Myocyte (in vitro differentiated cells): ENCODE measurements around the gene LRCH4. TPM values are rescaled to one million over a fixed set of nuclear protein-coding genes. Genes with fewer than 3 reads are reported as not detected.
A peak's percentile ranks its signal among the peaks of the same experiment; 100 is the strongest.
"Not testable (repeated sequence)": the region's sequence is repeated elsewhere in the genome, so short reads cannot be mapped to it uniquely, and the experiment has no call there.

Experiments
- DNase-seq: peaks from one replicate; pipeline ENCODE4 v3.0.0-alpha.2; 2012; ENCODE audit warnings: low read depth
- total RNA-seq: library from RNA; depleted of rRNA; stranded (reverse); fragments of >200 nt; gene quantifications from 2 replicates; pipeline ENCODE4 v1.2.3, GENCODE V29; 2014

Gene LRCH4
- total RNA-seq, 1 donor from 2014 or later: 63.1 TPM

DNA sequence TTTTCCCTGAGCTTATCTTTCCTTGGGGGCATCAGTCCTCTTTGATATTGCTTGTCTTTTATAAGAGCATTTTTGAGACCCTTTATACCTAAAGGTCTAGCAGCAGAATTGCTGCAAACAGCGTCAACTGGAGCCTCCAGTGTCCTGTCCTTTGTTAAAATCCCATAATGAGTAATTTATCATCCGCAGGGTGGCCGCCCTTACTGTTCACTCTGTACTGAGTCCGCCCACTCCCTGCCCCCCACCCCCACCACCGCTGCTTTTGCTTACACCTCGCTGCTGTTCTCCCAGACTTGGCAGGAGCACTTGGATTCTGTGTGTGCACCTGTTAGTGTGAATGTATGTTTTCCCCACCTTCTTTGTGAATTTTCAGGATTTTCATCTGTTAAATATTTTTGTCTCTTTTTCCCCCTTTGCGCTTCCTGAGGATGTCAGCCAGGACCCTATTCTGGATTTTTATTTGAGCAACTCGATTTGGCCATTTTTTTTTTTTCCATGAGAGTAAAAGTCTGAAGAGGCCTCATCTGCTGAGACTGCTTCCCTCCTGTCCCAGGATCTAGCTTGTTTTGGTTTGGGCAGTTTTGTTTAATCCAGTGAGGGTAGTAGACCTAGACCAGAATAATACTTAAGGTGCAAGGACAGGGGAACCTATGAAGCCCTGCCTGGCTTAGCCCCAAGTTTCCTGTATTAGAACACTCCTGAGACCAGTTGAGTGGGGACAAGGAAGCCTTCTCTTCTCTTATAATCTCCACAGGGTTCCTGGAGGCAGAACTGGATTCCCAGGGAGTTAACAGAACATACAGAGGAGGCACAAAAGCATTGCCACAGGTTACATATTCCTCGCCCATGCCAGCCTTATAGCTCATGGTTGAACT lies 38.8 kb downstream of the LRCH4 start:
- DNase-seq: no peak

DNA sequence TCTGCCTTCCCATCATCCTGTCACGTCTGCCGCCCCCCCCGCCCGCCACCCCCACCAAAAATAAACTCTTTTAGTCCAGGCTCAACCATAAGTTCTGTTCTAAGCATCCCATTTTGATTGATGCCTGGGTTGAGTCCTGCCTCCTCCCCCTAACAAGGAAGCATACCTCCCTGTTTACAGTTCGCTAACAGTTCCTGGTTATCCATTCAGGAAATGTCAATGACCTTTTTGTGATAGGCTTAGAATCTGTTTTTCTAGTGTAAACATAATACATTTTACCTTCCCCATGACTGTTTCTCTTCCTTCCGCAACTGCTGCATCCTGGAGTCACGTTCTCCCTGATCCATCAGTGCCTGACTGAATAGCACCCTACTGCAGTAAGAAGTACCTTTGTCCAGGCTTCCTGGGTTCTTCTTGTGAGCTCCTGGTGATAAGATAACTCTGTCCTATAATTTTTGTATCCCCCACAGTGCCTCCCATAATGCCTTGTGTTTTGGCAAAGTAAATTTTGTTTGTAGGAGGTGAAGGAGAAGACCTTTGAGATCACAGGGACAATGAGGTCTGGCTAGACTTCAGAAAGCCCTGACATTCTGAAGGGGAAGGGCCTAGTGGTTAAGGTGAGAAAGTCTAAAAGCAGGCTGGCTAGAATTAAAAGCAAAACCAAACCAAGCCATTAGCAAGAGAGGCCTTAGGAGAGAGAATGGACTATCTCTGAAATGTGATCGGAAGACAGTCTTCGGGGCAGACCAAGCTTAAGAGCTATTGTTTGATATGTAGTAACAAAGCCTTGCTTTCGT lies 39.6 kb downstream of the LRCH4 start:
- DNase-seq: no peak

DNA sequence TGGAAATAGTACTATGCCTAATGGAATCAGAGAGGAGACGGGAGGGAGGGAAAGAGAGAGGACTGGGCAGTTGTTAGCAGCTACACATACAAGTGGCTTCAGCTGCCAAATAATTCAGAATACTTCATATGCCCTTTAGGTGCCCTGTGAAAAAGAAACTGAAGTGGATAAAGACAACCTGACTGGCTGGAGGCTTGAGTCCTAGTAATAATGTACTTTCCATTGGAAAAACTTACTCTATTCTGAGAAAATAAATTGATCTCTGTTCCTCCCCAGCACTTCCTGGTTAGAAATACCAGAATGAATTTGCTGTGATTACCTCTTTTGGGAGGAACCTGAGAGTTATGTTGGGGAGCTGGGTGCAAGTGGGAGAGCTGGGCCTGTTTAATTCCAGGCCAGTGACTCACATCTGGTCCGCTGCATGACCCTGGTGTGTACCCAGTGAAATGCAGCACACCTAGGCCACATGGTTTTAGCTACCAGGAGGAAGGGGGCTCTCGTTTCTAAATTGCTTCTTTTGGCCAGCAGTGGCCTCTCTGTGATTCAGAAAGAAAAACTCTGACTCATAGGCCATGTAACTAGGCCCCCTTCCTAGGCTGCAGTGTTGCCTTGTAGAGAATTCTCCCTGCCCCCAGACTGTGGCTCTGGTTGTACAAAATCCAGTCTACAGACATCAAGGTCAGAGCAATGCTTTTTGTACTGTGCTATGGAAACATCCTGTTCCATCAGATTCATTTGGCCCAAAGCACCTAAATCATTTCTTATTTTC lies 40.4 kb downstream of the LRCH4 start:
- peak; percentile 71 for DNase-seq

DNA sequence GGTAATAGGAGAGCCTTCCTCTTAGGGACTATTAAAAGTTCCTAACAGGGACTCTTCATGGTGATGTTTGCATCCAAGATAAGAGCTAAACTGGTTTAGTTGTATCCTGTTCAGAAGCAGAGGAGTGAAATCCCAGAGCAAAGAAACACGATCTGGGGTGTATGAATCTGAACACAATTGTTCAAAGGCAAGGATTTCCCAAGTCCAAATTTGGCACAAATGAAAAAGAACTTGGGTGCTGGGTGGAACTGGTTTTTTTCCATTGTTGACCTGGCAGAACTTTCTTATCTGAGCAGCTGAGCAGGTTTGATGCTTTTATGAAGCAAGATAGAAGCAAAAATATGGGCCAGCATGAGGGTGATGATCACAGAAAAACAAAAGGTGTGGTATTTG lies 41.0 kb downstream of the LRCH4 start:
- peak; percentile 38 for DNase-seq

DNA sequence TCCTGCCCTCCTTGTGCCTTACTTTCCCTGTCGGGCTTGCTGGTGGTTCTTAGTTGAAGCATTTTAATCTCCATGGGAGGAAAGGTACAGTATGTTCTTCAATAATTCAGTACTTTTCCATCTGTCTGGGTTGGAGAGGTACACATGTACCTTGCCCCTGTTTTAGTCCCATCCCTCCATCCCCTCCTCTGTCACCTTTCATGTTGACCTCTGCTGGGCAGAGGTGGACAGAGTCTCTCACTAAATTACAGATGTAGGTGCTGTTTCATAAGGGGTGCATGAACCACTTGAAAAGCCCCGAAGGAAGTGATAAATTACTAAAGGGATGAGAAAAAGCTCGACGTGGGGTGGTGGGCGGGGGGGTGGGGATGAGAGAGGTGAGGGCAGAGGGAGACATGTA lies 41.5 kb downstream of the LRCH4 start:
- no peak for DNase-seq

DNA sequence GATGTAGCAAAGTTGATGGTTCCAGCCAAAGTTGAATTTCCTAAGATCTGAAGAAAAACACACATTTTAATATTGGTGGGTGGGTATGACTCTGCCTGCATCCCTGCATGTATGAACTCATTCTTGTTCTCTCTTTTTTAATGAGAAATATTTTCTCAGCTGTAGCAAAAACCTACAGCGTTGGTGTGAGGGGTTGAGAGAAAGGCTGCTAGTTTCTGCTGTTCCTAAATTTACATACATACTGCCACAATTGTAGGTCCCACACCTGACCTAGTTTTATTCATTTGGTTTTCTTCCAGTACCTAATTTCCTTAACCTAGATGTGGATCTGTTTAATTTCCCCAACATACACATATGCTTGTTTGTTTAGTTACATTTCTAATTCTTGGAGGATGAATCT lies 42.3 kb downstream of the LRCH4 start:
- DNase-seq: no peak

DNA sequence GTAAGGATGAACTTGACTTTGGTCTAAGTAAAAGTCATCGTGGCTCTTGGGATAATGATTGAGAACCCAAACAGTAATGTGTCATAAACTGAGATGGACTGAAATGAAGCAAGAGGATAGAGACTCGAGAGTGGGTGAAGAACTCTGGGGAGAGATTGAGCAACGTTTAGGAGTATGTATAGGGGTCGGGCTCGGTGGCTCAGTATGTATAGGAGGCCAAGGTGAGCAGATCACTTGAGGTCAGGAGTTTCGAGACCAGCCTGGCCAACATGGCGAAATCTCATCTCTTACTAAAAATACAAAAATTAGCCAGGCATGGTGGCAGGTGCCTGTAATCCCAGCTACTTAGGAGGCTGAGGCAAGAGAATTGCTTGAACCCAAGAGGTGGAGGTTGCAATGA lies 44.6 kb downstream of the LRCH4 start:
- DNase-seq: not testable (repeated sequence)

DNA sequence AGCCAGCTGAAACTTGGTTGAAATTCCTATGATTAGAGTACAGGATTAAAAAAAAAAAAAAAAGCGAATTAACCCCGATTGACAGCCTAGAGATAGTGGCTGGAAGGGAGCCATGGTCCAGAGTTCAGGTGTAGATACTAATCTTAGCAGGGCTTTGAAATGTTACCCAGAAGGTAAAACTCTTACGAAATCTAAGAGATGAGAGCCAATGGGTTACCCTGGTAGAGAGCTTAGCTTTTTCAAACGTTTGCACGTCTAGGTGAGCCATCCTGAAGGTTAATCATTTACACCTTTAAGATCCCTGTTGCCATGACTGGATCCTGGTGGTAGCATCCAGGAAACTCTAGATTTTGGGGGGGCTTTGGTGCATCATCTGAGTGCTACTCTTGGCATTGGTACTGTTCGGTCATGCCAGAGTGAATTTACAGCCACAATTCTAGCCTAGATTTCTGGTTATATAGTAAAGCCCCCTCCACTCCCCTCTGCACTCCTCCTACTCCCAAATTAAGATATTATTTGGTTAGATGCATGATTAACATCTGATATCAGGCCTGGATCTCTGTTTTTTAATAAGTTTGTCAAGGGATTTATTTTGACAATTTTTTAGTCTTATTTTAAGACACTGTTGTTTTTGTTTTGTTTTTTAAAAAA lies 45.7 kb downstream of the LRCH4 start:
- no peak for DNase-seq

DNA sequence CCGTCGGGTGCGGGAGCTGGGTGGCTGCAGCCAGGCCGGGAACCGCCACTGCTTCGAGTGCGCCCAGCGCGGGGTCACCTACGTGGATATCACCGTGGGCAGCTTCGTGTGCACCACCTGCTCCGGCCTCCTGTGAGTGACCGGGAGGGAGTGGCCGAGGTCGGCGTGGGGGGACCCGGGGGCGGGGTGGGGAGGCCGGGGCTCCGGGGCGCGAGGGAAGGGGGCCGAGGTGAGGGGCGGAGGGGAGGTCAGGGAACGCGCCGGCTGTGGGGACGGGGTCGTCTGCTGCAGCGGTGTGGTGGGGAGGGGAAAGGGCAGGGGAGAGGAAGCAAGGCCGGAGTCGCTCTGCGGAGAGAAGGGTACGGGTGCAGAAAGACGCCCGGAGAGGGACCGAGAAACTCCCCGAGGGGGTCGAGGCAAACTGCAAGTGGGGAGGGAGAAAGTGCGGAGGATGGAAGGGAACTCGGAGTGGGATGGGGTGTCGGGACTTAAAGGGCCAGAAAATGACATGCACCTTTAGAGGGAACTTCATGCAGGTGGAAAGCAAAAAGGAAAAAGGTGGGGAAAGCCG lies 46.4 kb downstream of the LRCH4 start:
- no peak for DNase-seq

DNA sequence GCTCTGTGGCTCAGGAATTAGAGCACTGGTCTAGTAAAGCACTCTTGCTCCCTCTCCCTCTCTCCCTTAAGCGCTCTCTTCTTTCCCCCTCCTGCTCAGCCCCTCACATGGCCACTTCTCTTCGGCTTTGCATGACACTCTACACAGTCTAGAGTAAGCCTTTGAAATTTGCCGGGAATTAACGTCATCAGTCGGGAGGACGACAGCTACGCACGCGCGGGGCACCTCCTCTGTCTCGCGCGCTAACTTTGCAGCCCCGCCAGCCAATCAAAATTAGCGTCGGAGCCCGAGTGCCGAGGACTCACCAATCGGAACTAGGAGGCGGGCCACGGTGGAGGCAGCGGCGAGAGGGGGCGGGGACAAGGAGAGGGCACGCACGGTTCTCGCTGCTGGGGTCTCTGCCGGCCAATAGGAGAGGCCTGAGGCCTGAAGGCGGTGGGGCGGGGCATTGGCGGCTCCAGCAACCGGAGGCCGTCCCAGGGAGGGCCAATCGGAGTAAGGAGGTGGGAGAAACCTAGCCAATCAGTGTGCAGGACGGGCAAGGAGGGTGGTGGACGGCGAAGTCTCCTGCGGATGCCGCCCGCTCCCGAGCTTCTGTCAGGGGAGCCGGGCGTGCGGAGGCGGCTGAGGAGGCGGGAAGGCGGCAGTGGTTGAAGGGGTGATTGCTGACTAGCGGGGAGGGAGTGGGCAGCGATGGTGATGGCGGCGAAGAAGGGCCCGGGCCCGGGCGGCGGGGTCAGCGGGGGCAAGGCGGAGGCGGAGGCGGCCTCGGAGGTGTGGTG lies 47.1 kb downstream of the LRCH4 start, which contains the start of gene AGFG2:
TSS of gene AGFG2 (plus strand) at position 550 of the 782 bp plus-strand sequence. CDS start at position 694, 144 bp downstream.
- DNase-seq: peak; percentile 100

DNA sequence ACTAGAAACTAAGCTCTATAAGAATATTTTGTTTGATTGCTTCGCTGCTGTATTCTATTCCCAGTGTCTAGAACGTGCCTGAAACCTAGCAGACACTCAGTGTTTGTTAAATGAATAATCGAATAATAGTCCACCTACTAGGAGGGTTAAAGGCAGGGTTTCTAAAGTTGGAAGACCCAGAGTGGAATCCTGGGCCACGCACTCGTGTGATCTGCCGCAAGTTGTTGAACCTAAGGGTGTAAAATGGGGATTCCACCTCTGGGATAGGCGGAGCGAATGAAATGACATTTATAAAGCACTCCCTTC lies 47.6 kb downstream of the LRCH4 start:
- no peak for DNase-seq

DNA sequence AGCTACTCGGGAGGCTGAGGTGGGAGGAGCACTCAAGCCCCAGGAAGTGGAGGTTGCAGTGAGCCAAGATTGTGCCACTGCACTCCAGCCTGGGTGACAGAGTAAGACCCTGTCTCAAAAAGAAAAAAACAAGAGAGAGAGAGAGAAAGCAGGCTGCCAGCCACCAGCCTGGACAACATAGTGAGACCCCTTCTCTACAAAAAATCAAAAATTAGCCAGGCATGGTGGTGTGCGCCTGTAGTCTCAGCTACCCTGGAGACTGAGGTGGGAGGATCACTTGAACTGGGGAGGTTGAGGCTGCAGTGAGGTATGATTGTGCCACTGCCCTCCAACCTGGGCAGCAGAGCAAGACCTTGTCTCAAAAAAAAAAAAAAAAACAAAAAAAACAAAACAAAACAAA lies 49.2 kb downstream of the LRCH4 start:
- DNase-seq: not testable (repeated sequence)

DNA sequence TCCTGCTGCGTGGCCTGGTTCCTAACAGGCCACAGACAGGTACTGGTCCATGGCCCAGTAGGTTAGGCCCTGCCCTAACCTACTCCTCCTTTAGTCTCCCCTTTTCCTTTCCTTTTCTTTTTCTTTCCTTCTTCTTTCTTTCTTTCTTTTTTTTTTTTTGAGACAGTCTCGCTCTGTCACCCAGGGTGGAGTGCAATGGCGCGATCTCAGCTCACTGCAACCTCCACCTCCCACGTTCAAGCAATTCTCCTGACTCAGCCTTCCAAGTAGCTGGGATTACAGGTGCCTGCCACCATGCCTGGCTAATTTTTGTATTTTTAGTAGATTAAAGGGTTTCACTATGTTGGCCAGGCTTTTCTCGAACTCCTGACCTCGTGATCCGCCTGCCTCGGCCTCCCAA lies 49.9 kb downstream of the LRCH4 start:
- DNase-seq: not testable (repeated sequence)

DNA sequence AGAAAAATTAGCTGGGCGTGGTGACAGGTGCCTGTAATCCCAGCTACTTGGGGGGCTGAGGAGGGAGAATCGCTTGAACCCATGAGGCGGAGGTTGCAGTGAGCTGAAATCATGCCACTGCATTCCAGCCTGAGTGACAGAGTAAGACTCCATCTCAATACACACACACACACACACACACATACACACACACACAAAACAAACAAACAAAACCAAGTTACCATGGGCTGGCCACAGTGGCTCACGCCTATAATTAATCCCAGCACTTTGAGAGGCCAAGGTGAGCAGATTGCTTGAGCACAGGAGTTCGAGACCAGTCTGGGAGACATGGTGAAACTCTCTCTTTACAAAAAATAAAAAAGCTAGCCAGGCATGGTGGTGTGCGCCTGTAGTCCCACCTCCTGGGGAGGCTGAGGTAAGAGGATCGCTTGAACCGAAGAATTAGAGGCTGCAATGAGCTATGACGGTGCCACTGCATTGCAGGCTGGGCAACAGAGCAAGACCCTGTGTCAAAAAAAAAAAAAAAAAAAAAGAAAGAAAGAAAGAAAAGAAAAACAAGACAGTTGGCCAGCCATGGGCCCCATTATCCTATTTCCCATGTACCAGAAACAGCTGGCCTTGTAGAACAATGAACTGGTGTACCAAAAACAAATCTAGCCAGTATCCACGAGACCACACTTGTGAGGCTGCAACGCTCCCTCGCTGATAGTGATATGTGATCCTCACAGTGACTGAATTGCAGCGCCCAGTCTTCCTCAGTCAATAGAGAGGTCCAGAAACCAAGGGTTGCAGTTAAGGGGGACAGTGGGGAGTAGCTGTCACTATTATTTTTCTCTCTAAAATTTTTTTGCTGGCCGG lies 53.5 kb downstream of the LRCH4 start:
- DNase-seq: peak; percentile 45

DNA sequence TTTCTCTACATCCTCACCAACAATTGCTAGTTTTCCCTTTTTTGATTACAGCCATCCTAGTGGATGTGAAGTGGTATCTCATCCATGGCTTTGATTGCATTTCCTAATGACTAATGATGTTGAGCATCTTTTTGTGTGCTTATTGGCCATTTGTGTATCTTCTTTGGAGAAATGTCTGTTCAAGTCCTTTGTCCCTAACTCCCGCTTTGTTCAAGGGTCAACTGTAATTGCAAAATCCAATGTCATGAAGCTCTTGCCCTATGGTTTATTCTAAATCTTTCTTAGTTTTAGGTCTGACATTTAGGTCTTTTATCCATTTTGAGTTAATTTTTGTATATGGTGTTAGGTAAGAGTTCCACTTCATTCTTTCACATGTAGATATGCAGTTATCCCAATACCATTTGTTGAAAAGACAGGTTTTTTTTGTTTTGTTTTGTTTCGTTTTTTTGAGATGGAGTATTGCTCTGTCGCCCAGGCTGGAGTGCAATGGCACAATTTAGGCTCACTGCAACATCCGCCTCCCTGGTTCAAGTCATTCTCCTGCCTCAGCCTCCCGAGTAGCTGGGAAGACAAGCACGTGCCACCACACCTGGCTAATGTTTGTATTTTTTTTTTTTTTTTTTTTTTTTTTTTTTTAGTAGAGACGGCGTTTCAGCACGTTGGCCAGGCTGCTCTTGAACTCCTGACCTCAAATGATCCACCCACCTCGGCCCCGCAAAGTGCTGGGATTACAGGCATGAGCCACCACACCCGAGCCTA lies 57.6 kb downstream of the LRCH4 start:
- DNase-seq: not testable (repeated sequence)
